GM19452 (cell line): ENCODE measurements around the gene CACNA1C.
"Not testable (repeated sequence)": the region's sequence is repeated elsewhere in the genome, so short reads cannot be mapped to it uniquely, and the experiment has no call there.

Experiments
- ATAC-seq: cut with Tn5 transposase; IDR thresholded peaks from one replicate; pipeline ENCODE4 v1.9.1; 2021; ENCODE audit not compliant: unreplicated experiment

The CACNA1C gene

DNA sequence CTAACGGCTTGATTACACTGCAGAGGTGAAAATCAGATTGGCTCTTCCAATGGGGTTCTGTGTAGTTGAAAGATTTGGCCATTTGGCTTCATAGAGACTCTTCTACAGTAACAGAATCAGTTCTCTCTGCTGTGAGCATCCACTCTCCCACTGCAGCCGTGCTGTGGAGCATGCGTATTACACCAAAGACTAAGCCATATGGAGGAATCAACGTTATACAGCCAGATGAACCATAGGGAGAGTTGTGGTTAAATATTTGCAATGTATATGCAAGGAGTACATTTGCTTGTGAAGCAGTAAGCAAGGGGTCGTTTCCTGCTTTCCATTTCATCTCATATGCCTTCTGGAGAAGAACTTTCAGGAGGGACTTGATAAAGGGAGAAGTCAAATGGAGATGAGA, 410.9 kb downstream of the CACNA1C start:
- ATAC-seq = no peak

DNA sequence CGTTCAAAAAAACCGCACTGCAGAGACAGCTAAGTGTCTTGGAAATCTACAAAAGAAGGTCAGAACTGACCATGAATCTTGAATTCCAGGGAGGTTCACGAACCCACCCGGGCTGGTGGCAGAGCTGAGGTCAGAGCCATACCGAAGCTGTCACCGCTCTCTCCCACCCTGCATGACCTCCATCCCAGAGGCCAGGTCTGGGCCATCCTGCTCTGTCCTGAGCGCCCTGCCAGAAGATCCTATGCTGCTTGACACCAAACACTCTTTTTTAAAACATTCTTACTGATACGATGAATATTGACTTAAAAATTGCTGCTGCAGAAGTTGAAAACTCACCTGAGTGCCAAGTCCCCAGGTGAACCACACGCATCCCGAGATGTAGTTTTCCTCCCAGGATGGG, 412.9 kb downstream of the CACNA1C start:
- ATAC-seq = no peak

DNA sequence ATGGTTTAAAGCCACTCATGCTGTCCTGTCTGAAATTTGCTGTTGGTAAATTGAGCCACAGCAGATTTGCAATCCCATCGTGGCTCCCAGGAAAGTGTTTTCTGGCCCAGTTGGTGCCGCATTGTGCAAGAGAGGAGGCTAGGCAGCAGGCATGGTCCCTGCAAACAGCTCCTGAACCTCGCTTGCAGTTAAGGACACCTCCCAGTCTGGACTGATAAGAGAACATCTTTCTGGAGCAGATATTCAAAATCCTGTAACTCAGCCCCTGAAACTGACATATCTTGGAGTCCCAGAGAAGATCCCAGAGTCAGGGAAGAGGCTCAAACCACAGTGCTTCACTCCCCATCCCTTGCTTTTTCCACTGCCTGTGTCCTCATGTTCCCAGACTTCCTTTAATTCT, 413.4 kb downstream of the CACNA1C start:
- no peak for ATAC-seq

DNA sequence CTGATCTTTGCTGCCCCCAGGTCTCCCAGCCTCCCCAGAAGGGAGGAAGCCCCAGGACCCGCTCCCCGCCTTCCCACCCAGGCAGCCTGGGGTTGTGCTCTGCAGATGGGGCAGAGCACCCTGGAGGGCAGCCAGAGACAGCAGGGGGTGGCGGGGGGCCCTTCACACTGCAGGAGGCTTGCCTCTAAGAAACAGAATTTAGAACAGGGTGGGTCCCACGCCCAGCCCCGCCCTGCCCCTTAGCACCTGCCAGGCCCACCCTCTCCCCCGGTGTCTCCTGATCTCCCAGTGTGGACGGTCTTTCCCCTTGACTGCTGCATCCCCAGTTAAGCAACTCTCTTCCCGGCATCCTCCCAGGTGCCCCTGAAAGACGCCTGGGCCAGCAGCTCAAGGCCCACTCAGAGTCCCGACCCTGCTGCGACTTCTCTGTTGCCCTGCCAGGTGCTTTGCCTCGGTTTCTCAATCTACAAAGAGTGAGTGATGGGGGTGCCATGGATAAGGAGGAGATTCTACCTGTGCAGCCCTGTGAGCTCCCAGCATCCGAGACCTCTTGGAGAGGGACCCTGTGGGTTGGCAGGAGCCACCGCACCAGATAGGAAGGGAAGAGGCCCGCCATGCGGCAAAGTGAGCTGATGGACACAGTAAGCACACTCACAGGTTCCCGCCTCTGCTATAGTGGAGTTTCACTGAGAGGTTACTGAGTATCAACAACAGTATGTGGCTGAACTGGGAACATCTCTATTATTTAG, 414.8 kb downstream of the CACNA1C start:
- ATAC-seq = no peak

DNA sequence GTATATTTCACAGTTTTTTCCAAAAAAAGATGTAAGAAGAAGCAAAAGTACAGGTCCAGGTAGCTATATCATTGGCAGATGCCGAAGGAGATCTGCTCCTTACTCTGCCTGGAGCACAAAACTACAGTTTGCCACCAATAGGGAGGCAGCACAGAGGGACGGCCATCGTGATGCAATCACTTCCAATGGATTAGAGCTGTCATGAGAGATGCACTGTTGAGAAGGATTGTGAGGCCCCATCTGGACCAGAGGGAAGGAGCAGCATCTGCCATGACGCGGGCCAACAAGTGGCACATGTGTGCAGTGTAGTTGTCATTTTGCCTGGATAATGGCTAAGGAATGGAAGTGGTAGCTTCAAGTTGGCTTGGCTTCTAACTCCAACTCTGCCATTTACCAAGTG, 423.2 kb downstream of the CACNA1C start:
- no peak for ATAC-seq

DNA sequence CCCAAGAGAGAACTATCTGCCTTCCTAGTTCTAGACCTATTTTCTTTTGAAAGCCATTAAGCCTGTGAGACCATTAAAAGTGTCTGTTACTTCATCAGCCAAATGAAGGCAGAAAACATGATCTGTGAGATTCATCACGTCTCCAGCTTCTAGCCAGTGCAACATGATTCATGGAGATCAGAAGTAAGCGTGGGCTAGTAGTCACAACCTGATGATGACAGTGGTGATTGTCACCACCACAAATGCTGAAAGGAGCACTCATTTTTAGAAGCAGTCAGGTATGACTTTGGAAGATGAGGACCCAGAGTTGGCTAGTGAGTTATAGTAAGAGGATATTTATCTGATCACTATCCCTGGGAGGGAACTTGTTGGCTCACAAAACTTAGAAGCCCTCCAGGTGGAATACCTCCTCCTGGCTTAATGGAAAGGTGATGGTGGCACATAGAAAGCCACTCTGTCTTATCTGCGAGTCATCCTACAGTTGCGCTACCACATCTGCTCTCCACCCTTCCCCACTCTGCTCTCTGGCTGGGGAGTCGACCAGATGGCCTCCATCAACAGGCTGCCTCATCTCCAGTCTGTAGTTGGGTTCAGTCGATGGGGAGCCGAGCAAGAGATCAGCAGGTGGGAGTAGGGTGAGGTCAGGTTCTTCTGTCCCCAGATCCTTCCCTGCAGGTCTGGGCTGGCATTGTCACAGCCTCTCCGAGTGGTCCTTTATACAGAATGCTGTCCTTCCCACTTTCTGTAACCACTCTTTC, 424.4 kb downstream of the CACNA1C start:
- ATAC-seq = no peak

DNA sequence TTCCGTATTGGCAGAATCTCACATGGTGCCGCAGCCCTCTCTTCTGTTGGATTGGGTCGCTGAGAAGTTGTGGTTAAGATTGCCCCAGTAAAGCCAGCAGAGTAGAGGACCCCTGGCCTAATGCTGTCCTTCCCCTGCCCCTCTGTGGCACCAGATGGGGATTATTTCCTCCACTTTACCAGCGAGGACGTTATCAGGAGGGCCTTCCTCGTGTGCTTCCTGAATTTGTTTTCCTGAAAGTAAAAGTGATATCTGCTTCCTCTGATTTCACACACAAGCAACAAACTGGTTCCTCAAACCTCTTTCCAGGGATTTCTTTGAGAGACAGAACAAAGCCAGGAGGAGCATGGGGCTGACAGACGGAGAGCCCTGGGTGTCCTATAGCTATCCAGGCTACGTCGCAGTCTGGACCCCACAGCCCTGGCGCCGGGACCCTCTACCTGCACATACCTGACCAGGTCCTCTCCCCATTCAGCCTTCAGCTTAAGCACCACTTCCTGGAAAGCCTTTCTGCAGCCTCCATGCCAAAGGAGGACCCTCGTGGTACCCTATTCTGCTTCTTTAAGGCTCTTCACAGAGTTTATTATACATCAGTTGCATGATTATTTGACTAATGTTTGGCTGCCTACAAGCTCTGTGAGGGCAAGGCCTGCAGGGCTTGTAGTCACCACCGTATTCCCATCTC, 427.2 kb downstream of the CACNA1C start:
- no peak for ATAC-seq

DNA sequence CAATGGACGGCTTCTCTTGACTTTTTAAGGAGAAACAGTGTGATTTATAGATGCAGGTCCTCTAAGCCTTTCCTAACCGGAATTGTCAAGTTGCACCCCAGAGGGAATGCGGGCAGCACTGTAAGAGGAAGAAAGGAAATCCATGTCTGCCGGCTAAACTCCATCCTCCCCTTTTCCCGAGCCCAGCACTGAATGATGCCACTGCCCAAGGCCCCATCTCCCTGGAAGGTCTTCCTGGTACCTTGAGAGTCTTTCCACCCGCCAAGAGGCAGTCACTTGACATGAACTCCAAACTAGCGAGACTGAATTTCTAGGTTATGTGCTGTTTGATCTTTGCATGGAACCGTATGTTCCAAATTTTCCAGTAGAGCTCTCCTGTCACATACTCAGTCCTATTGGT, 428.6 kb downstream of the CACNA1C start:
- ATAC-seq = no peak

DNA sequence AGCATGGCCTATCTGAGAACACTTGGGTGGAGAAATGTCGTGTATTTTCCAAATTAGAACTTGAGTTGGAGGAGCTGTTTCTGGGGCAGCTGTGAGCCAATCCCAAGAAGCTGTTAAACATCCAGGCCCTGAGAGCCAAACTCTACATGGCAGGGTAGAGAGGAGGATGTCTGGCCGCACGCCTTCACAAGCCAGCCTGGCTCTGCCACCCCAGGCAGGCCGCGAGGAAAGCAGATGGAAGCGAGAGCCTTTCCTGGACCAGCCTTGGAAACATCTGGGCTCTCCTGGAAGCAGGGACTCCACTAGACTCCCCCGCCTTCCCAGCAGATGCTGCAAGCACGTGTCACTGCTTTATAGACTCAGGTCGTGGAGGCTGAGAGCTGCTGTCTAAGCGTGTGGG, 429.2 kb downstream of the CACNA1C start:
- ATAC-seq = no peak

DNA sequence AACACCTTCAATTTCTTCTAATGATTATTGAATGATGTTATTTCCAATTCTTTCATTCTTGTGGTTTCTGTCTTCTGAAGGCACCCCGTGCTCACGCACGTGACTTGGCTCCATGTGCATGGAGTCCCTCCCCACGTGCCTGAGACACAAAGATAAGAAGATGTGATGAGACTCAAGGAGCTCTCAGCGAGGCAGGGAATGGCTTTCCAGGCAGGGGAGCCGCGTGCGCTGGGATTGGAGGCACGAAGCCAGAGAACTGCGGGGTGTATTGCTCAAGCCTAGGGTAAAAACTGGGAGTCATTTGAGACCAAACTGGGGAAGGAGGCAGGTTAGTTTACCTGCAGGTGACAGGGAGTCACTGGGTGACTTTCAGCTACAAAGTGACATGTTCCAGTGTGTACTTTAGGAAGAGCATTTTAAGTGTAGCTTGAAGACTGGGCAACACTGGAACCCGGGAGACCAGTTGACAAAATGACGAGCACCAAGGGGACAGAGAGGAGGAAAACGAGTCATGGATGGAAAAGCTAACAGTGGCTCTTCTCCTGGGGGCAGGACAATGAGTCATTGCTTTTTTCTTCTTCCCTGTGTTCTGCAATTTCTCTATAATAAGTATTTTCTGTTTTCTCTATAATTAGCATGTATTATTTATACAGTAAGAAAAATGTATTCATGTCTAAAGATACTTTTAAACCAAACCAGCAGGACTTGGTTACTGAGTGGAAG, 430.3 kb downstream of the CACNA1C start:
- ATAC-seq = no peak

DNA sequence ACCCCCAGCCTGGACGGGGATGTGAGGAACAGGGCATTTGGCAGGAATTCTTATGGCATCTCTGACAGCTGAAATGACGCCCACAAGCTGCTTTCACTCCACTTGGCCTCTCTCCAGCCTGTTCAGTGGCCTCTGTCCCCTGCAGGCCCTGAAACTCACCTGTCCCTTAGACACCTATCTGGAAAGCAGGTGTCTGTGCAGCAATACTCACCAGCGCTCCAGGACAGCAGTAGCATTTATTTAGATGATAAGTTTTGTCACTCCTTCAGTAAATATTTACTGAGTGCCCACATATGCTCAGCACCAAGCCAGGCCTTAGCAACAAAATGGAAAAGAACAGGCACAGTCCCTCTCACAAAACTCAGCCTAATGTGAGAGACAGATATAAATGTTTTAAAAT, 430.9 kb downstream of the CACNA1C start:
- ATAC-seq = no peak

DNA sequence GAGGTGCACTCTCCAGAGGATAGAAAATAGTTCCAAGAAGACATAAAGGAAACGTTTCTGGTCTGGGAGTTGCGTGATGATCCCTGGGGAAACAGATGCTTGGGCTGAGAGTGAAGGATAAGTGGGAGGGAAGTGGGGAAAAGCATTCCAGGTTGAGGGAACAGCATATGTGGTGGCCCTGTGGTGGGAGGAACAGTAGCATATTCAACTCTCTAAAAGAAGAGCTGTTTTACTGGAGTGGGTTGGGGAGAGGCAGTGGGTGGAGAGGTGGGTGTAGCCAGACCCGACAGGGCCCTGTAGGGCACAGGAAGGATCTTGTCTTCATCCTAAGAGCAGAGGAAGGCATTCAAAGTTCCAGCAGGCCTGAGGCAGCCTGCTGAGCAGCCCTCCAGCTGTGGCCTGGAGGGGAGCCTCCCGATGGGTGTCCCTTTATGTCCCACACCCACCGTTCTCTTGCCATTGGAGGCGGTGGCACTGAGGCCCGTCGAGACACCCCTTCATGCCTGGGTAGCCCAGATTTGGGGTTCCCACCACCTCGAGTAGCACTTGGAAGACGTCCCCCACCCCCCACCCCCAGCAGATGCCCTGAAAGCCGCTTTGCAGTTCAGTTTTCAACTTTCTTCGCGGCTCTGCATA, 431.5 kb downstream of the CACNA1C start:
- ATAC-seq = no peak

DNA sequence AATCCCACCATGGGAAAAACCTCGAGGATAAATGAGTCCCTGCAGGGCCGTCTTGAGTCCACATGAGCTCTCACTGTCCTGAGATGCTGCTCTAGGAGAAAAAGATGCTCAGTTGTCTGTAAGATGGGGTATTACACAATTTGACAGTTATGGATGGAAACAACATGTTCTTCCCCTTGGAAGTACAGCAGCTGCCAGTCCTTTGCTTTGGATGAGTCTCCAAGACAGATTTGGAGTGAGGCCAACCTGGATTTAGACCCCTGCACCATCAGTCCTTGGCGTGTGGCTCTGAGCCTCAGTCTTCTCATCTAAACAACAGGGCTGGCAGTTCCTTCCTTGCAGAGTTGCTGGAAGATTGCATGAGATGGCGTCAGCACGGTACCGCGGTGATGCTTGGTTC, 432.9 kb downstream of the CACNA1C start:
- no peak for ATAC-seq

DNA sequence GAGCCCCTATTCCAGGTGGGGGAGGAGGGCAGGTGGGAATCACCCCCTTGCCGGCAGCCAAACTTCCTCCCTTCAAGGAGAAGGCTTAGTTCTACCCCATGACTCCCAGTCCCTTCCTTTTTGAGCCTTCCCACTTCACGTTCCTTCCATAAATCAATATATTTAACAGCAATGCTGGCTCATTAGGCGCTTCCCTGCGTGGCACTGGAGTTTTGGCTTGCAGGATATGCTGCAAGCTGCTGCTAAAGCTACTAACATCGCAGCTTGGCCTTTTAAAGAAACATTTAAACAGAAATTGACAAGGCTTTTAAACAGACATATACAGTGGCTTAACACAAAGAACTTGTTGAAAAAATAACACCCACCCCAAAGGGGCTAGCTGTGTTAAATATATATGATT, 434.0 kb downstream of the CACNA1C start:
- no peak for ATAC-seq

DNA sequence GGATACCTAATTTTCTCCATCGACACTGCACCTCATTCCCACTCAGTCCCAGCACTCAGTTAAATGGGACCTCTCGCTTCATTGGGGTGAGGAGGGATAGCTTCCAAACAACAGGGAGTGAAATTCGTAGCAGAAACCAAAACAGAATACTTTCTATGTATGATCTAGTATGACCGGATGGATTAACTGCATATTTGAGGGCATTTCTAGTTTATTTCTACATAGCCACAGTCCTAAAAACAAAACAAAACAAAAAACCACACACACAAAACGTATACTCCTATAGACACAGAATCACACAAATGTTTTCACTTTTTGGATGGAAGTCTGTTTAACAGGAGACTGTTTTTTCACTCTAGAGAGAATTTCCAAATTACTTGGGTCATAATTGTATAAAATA, 434.5 kb downstream of the CACNA1C start:
- ATAC-seq = no peak

DNA sequence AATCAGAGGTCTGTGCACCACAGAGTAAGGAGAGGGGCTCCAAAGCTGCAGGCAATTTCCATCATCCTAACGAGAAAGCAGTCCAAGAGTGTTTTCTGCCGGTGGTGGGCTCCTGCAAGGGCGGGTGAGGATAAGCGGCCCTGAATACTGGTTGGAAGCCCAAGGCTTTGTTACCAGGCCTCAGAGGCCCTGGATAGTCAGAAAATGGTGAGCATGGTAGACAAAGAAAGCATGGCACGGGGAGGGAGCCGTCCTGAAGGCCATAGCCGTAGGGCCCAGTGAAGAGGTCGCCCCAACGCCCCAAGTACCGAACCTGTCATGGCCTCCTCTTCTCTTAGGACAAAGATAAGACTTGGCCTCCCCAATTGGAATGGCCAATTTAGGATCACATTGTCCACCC, 435.3 kb downstream of the CACNA1C start:
- ATAC-seq = no peak

DNA sequence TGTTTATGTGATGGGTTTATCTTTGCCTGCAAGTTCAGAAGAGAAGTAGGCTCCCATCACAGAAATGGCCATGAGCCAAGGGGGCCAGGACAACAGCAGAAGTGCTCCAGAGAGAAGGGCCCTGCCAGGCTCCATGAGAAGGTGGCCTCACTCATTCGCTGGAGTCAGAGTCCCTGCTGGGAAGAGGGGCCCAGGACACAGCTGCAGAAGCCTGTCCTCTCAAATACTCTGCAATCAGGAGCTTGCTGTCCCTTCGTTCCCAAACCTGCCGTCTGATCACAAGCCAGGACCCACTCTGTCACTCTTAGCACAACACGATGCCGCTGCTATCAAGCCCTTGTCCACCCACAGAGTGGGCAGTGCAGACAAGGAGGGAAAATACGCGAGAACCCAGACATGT, 435.8 kb downstream of the CACNA1C start:
- no peak for ATAC-seq

DNA sequence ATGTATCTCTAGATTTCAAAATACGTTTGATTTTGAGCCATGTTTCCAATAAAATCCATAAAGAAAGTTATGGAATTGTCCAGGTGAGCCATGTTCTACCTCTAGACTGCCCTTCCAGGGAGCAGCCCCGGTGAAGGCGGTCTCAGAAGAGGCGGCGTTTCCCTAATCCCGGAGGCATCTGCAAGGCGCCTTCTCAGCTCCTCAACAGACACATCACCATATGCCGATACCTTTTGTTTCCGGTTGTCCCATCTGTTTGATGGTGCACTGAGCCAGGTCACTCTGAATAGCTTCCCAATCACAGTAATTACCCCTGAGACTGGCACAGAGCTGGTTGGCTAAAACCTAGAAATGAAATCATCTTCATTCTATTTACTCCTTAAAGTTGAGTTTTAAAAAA, 436.5 kb downstream of the CACNA1C start:
- ATAC-seq = no peak

DNA sequence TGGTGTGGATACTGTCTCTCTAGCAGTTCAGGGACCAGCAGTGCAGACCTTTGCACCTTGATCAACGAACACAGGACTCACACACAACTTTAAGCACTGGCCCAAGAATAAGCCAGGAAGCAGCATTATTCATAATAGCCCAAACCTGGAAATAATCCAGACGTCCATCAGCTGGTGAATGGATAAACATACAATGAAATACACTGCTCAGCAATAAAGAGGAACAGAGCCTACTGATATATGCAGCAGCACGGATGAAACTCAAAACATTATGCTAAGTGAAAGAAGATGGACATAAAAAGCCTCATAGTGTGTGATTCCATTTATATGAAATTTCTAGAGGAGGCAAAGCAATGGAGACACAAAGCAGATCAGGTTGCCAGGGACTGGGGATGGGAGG, 438.0 kb downstream of the CACNA1C start:
- no peak for ATAC-seq

DNA sequence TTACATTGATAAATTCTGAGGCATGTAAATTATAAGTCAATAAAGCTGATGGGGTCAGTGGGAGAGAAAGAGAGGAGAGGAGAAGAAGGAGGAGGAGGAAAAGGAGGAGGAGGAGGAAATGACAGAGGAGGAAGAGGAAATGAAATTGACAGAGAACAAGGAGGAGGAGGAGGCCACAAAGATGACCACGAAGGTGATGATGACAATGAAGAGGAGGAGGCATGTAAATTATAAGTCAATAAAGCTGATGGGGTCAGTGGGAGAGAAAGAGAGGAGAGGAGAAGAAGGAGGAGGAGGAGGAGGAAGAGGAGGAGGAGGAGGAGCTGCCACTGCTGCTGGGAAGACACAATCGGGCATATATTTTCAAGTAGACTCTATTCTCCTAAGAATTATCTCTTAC, 438.6 kb downstream of the CACNA1C start:
- not testable (repeated sequence) for ATAC-seq

DNA sequence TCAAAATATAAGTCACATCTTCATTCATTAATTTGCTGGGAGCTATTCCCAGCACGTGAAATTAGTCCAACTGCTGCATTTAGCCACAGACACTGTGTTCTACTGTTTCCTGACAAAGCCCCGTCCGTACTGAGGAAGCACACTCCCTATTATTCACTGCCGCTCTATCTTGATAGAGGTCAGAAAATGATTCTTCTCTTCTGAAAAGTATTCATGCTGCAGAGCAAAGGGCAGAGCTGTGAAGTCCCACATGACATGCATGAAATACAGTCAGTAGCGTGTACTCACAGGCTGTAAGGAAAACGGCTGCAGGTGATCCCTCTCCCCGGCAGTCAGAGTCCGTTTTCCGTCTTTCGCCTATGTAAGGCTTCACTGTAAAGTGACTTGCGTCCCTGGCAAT, 439.4 kb downstream of the CACNA1C start:
- no peak for ATAC-seq
